Subcutaneous adipose tissue (tissue), 4 donors: ENCODE data around the gene SCYGR1. TPM values are rescaled to one million over a fixed set of nuclear protein-coding genes. Genes with fewer than 3 reads are reported as not detected.

Source experiments
- total RNA-seq, 4 donors: library from RNA; depleted of rRNA; stranded (reverse); fragments of >200 nt; gene quantifications; one replicate each; pipeline ENCODE4 v1.1.0, GENCODE V29; 2016
- TF ChIP-seq, protein P1 (sequence below): fragments of 450-650 bp; IDR thresholded peaks from one replicate; pipeline ENCODE4 v1.5.1; 2016; ENCODE audit warnings: low read depth, mild to moderate bottlenecking, control low read depth, antibody characterized with exemption, moderate library complexity

Gene SCYGR1
- total RNA-seq, 4 donors from 2014 or later: not detected

DNA sequence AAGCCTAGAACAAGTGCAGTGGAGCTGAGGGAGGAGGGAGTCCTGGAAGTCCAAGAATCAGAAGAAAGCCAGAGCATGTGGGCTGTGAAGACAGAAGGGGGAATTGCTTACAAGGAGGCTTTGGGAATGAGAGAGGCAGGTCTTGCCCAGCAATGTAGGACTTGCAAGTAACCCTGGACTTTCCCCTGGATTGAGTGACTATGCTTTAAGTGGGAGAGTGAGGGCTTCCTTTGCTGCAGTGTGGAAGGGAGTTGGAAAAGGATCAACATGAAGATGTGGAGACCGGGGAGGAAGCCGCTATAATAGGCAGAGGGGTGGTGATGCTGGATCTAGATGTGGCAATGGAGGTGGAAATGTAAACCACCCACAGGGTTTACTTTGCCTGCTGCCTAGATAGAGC lies 13.8 kb upstream of the SCYGR1 start:
- TF ChIP-seq, protein P1, sequence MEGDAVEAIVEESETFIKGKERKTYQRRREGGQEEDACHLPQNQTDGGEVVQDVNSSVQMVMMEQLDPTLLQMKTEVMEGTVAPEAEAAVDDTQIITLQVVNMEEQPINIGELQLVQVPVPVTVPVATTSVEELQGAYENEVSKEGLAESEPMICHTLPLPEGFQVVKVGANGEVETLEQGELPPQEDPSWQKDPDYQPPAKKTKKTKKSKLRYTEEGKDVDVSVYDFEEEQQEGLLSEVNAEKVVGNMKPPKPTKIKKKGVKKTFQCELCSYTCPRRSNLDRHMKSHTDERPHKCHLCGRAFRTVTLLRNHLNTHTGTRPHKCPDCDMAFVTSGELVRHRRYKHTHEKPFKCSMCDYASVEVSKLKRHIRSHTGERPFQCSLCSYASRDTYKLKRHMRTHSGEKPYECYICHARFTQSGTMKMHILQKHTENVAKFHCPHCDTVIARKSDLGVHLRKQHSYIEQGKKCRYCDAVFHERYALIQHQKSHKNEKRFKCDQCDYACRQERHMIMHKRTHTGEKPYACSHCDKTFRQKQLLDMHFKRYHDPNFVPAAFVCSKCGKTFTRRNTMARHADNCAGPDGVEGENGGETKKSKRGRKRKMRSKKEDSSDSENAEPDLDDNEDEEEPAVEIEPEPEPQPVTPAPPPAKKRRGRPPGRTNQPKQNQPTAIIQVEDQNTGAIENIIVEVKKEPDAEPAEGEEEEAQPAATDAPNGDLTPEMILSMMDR: no peak

DNA sequence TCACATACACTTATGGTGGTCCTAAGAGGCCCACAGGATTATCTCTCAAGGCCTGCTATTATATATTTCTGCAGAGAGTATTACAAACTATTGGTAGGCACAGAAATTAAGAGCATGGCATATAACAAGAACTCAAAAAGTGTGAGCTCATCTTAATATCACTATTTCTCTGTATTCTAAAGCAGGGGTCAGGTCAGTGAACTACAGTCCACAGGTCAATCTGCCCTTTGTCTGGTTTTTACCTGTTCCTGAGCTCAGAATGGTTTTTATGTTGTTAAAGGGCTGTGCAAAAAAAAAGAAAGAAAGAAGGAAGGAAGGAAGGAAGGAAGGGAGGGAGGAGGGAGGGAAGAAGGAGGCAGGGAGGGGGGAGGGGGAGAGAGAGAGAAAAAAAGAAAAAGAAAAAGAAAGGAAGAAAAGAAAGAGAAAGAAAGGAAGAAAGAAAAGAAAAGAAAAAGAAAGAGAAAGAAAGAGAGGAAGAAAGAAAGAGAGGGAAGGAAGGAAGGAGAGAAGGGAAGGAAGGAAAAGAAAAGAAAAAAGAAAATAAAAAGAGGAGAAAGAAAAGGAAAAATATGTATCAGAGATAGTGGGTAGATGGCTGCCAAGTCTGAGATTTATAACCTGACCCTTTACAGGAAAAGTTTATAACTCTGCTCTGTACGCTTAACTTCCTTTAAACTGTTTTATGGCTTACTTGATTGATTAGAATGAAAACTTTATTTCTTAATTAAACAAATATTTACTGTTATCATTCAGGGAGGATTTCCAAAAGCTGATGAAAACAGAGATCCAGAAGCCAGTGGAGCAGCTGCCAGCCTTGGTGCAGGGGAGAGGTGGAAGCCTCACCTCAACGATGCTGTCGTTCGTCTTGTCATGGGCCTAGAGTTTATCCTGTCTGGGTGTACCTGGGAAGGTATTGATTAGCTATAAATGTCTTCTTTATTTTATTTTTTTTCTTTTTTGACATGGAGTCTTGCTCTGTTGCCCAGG lies 11.2 kb upstream of the SCYGR1 start:
- TF ChIP-seq, protein P1: no peak

DNA sequence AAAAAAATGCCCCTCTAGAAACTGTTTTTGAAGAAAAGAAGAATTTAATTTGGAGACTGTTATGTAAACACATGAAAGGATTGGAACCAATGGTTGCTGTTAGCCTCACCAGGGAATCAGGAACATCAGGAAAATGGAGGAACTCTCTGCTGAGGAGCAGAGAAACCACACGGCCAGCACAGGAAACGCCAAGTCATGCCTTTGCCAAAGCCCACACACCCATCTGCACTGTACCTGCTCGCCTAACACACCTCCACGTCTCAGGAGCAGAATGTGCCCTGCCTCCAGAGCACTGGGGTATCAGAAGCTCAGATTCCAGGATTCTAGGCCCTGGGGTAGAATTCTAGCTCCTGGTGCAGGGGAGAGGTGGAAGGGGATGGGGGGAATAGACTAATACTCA lies 9.8 kb upstream of the SCYGR1 start:
- TF ChIP-seq, protein P1: no peak

DNA sequence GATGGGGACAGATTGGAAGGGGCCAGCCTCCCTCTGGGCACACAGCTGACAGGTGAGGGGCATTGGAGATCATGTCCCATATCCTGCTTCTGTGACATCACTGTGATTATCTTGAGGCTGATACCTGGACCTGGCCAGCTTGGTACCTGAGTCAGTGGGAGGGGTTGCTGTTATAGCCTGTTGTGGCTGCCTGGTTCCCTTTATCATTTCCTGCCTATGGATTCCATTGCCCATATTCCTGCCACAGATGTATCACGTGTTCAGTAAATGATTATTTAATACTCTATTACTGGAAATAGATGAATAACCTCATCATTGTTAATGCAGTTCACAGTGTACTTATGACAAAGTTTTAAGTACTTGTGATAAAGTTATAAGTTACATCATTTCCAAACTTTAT lies 7.8 kb upstream of the SCYGR1 start:
- TF ChIP-seq, protein P1: no peak

DNA sequence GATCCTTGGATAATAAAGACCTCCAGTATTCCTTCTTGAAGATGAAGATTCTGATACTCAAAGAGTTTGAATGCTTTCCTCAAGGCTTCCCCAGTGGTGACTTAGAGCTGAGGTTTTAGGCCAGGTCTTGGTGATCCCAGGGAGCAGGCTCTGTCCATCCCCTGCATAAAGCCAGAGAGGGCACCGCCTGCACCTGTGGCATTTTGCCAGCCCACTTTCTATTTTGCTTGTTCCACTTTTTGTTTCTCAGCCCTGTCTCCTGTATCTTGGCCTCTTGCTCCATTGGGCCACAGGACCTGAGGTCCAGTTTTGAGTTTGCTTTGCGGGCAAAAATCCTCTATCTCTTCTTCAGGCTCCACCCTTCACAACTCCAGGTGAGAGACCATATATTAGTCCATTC lies 6.7 kb upstream of the SCYGR1 start:
- TF ChIP-seq, protein P1: no peak

DNA sequence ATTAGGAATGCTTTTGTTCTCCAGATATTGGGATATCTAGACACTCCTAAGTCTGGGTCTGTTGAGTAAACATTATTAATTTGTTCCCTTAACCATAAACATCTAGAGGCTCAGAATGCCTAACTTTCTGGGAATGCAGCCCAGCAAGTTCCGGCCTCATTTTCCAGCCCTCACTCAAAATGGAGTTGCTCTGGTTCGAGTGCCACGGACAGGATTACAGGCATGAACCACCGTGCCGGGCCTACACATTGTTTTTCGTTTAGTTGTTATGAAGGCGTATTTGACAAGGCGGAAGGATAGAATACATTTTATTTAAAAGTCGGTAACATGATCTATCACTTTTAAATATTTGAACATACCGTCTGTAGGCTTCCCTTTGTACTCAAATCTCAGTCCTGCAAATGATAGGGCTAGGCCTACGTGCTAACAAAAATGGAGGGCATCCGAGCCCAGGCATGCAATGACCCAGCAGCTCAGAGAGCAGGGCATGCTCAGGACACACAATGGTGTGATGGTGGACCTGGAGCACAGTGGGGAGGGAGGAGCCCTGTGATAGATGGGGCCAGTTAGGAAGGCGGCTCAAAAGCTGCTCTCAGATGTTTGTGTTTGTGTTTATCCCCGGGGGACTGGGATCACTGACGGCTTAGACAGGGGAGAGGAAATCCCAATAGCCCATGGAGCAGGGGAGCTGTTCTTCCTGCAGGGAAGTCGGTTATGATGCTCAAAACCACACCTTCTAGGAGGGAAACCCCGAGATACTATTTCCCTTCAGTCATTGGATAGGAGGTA lies 2.9 kb upstream of the SCYGR1 start:
- TF ChIP-seq, protein P1: no peak

DNA sequence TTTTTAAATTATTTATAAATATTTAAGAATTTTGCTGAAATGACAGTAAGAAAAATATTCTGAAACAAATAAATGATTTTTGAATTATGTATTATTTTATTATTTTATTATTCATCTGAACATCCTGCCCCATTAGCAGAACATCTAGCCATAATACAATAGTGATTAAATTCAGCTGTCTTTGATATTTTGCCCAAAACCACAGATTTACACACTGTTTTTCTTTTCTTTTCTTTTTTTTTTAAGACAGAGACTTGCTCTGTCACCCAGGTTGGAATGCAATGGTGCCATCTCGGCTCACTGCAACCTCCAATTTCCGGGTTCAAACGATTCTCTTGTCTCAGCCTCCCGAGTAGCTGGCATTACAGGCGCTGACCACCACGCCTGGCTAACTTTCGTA lies 1.9 kb upstream of the SCYGR1 start:
- TF ChIP-seq, protein P1: no peak
